GM18907 (cell line): ENCODE data around the gene PAQR8.

ENCODE experiments used
- ATAC-seq: cut with Tn5 transposase; IDR thresholded peaks from one replicate; pipeline ENCODE4 v1.9.1; 2021; ENCODE audit warnings: mild to moderate bottlenecking, moderate library complexity; ENCODE audit not compliant: unreplicated experiment

The PAQR8 gene

DNA sequence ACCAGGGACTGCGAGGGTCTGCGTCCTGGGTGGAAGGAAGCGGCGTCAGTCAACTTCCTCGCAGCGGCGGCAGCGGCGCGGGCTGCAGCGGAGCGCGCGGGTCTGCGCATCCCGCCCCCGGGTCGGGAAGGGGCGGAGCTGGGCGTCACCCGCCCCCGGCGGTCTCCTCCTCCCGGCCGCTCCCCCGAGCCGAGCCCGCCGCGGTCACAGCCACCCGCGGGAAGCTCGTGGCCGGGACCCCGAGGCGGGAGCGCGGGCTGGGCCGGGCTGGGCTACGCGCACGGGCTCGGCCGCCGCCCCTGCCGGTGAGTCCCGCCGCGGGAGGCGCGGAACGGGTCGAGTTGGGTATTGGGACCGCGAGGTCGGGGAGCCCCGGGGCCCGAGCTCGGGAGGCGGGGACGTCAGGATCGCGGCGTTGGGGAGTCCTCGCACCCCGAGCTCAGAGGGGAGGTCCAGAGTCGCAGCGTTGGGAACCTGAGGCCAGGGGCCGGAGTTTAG, at the start of gene PAQR8:
Gene PAQR8, plus strand, starts transcription at position 207 of the 498 bp plus-strand sequence. CDS start 41,063 bp downstream, outside the sequence.
- ATAC-seq: peak; percentile 91

- ATAC-seq: no peak
Observed at GRCh38 chr6:52312461-52312860, 49.5 kb upstream of the PAQR8 start.

DNA sequence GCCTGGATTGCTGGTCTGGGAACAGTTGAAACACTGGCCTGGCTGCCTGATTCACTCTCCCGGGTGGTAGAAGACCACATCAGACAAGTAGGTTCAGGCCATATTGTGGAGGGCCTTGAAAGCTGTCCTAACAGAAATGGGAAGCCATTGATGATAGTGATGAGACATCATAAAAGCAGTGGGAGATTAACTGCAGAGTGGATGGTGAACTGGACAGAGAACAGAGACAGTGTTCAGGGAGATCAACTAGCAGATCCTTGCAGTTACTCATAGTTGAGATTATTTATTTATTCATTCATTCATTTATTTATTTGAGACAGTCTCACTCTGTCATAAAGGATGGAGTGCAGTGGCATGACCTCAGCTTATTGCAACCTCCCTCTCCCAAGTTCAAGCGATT, 47.2 kb upstream of the PAQR8 start:
- no peak for ATAC-seq

DNA sequence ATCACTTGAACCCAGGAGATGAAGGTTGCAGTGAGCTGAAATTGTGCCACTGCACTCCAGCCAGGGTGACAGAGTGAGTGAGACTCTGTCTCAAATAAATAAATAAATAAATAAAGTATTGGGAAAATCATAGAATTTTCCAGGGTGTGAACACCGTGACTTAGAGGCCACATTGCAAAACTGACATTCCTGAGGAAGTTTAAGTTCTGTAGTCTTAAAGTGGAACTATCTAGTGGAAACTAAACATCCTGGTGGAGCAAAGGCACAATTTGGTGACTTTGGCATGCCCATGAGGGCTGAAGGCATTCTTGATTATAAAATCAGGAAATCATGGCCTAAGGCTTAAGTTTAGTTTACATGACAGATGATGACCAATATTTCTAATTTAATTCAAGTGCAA, 44.7 kb upstream of the PAQR8 start:
- no peak for ATAC-seq

DNA sequence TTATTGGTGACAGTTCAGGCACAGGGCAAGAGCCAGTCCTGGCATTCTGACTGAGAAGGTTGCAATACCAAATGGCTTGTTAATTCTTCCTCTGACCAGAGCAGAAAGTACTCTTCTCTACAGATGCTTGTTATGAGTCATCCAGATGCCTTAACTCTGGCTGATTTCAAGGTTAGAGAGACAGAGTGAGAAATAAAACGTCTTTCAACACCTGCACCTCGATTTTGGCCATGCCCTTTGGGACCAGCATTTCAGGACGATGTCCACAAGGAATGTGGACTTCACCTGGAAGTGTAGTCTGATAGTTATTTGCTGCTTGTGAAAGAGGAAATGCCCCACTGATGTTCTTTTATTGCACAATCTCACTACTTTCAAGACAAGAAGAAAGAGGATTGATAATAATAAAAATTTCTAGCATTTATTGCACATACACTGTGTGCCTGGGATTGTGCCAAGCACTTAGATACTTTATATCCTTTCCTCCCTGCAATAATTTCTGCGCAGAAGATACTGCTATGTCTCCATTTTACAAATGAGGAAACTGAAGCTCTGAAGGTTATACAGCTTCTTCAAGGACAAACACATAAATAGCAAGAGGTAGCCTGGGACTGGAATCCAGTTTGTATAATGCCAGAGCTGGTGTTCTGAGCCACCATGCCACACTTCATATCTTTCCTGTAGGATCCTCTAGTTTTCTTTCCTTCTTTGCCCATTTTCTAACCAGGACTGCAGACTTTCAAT, 43.9 kb upstream of the PAQR8 start:
- peak; percentile 99 for ATAC-seq

GRCh38 chr6:52324189-52324588, 37.8 kb upstream of the PAQR8 start:
- no peak for ATAC-seq

DNA sequence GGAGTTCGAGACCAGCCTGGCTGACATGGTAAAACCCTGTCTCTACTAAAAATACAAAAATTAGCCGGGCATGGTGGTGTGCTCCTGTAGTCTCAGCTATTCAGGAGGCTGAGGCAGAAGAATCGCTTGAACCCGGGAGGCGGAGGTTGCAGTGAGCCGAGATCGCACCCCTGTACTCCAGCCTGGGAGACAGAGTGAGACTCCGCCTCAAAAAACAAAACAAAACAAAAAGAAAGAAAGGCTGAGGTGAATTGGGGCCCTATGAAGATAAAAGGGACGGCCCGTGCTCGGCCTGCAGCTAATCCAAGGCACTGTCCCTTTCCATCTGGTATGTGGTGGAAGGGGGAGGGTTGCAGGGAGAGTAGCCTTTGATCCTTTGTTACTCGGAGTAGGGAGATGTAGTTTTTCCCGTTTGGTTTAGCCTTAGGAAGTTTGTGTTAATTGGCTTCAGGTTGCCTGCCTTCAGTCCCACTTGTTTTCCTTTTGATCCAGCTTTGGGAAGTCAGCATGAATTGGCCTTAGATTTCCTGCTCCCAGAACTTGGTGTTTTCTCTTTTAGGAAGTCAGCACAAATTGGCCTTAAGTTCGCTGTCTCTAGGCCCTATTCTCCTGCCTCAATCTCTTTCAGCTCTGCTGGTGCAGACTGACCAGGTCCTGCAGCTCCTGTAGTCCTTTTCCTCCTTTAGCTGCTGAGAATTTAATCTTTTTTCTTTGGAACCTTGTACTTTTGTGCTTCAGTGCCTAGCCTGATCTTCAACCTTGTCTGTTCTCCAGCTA, 36.1 kb upstream of the PAQR8 start:
- no peak for ATAC-seq

- ATAC-seq: no peak
Observed at GRCh38 chr6:52326540-52327364, 35.2 kb upstream of the PAQR8 start.

GRCh38 chr6:52328303-52328662, 33.7 kb upstream of the PAQR8 start:
- no peak for ATAC-seq

- no peak for ATAC-seq
Observed at GRCh38 chr6:52328729-52329128, 33.2 kb upstream of the PAQR8 start.

DNA sequence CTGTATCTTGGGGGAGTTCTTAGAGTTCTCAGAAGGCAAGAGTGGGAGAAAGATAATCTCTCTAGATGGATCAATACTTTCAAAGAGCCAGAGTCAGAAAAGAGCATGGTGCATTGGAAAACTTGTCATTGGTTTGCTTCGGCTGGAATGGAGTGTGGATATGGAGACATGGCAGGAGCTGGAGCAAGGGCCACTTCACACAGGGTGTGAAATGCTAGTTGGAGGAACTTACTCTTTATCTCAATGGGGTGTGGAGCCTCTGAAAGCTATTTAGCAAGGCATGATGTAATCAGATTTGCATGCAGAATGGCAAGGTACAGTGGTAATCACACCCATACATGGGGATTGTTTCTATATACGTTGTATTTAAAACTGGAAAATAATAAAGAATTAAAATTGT, 31.5 kb upstream of the PAQR8 start:
- ATAC-seq: no peak

DNA sequence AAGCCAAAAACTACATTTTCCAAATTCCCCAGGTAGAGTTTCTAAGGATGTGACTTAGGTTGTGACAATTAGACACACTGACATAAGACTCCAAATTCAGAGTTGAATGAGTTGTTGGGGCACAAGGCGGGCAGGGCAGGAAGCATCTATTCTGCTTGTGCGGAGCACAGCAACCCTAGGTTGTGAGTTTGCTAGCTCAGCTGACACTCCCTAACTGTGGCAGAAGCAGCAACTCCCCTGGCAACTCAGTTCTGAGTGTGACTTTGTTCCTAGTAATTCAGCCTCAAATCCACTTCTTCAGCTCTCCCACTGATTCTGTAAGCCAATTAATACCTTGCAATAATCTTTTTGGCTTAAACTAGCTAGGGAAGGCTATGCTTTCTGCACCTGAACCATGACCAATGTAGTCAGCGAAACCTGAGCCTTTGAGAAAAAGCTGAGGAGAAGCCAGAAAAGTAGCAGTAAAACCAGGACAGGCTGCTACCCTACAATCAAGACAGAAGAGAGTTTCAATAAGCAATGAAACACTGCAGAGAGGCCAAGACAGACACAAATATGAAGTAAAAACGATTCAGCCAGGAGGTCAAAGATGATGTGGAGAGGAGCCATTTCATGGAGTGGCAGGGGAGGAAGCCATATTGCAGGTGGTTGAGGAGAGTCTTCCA, 30.0 kb upstream of the PAQR8 start:
- no peak for ATAC-seq

DNA sequence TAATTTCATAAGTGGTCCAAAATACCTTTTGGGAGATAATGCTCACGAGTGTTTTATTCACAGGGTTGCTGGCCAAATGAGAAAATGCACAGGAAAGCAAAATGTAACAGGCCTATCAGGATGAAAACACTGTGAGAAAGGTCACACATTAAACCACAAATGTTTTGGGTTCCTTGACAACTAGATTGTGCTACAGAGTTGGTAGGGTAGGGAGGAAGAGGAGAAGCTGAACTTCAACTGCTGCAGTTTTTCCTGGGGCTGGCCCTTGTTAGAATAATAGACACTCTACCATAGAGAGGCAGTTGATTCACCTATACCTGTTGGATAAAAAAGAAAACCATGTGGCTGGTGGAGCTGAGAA, 28.1 kb upstream of the PAQR8 start:
- ATAC-seq: no peak

GRCh38 chr6:52335576-52335975, 26.4 kb upstream of the PAQR8 start:
- ATAC-seq: no peak

- ATAC-seq: peak; percentile 17
Observed at GRCh38 chr6:52336919-52337561, 24.9 kb upstream of the PAQR8 start.

GRCh38 chr6:52337633-52338290, 24.2 kb upstream of the PAQR8 start:
- ATAC-seq: peak; percentile 67

- no peak for ATAC-seq
Observed at GRCh38 chr6:52340603-52340880, 21.4 kb upstream of the PAQR8 start.

GRCh38 chr6:52341561-52342260, 20.2 kb upstream of the PAQR8 start:
- no peak for ATAC-seq

- no peak for ATAC-seq
Observed at GRCh38 chr6:52345311-52345710, 16.6 kb upstream of the PAQR8 start.

DNA sequence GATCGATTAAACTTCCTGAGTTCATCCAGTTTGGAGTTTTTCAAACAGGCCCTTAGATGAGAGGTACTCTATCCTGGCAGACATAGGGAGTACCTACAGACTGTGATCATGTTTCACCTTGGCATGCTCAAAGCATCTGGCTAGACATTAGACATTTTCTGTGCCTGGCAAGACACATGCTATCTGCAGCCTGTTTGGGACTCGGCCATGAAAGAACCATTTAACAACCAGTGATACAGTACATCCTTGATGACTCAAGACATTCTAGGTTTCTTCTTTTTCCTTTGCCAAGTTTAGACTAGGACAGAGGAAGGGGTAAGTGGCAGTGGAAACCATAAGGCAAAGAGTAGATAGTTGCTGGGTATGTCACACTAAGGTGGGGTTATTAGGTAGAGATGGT, 15.4 kb upstream of the PAQR8 start:
- no peak for ATAC-seq
